H9 (cell line): ENCODE results near the gene CAPN2. TPM values are rescaled to one million over a fixed set of nuclear protein-coding genes. Genes with fewer than 3 reads are reported as not detected.

Source experiments
- DNase-seq: peaks from one replicate; pipeline ENCODE4 v3.0.0-alpha.2; 2017
- H2AFZ ChIP-seq: one replicate; pipeline ENCODE4 v1.6.1; 2013; ENCODE audit warnings: mild to moderate bottlenecking, low read length, control low read depth, moderate library complexity
- H2AK5ac ChIP-seq: 2 replicates; pipeline ENCODE4 v1.6.1; 2013; ENCODE audit warnings: low read length, control low read depth, mixed read lengths; ENCODE audit not compliant: insufficient read length
- H2BK120ac ChIP-seq: one replicate; pipeline ENCODE4 v1.6.1; 2013; ENCODE audit warnings: low read depth, mild to moderate bottlenecking, low read length, control low read depth, inconsistent platforms; ENCODE audit not compliant: poor library complexity, severe bottlenecking
- H2BK12ac ChIP-seq: 2 replicates; pipeline ENCODE4 v1.6.1; 2013; ENCODE audit warnings: low read length, control low read depth, mixed read lengths, low read depth; ENCODE audit not compliant: insufficient read length
- H2BK15ac ChIP-seq: 2 replicates; pipeline ENCODE4 v1.6.1; 2013; ENCODE audit warnings: low read depth, low read length, control low read depth
- H2BK20ac ChIP-seq: one replicate; pipeline ENCODE4 v1.6.1; 2013; ENCODE audit warnings: low read depth, mild to moderate bottlenecking, low read length, control low read depth, inconsistent platforms; ENCODE audit not compliant: poor library complexity, severe bottlenecking
- H2BK5ac ChIP-seq: 2 replicates; pipeline ENCODE4 v1.6.1; 2013; ENCODE audit warnings: low read length, control low read depth, mixed read lengths; ENCODE audit not compliant: insufficient read length
- H3K14ac ChIP-seq: 2 replicates; pipeline ENCODE4 v1.6.1; 2013; ENCODE audit warnings: low read length, control low read depth; ENCODE audit not compliant: insufficient read depth
- H3K18ac ChIP-seq: 2 replicates; pipeline ENCODE4 v1.6.1; 2013; ENCODE audit warnings: low read depth, mild to moderate bottlenecking, mixed read lengths, low read length, control low read depth; ENCODE audit not compliant: insufficient read length
- H3K23ac ChIP-seq: 2 replicates; pipeline ENCODE4 v1.6.1; 2013; ENCODE audit warnings: low read length, control low read depth, mixed read lengths, low read depth; ENCODE audit not compliant: insufficient read length
- H3K23me2 ChIP-seq: 2 replicates; pipeline ENCODE4 v1.6.1; 2013; ENCODE audit warnings: low read depth, mild to moderate bottlenecking, mixed read lengths, low read length, control low read depth; ENCODE audit not compliant: insufficient read length, poor library complexity, severe bottlenecking
- H3K27ac ChIP-seq: 2 replicates; pipeline ENCODE4 v1.5.1; 2013; ENCODE audit warnings: low read length, control low read depth, mixed read lengths, low read depth; ENCODE audit not compliant: insufficient read length
- H3K27me3 ChIP-seq: 2 replicates; pipeline ENCODE4 v1.6.1; 2013; ENCODE audit warnings: low read length, control low read depth, inconsistent platforms; ENCODE audit not compliant: insufficient read depth
- H3K4ac ChIP-seq: 2 replicates; pipeline ENCODE4 v1.6.1; 2013; ENCODE audit warnings: low read depth, mild to moderate bottlenecking, control low read depth, inconsistent platforms, low read length, moderate library complexity
- H3K4me1 ChIP-seq: 2 replicates; pipeline ENCODE4 v1.6.1; 2013; ENCODE audit warnings: low read length, control low read depth, inconsistent platforms; ENCODE audit not compliant: insufficient read depth
- H3K4me2 ChIP-seq: 2 replicates; pipeline ENCODE4 v1.6.1; 2013; ENCODE audit warnings: low read length, control low read depth, mixed read lengths; ENCODE audit not compliant: insufficient read length, insufficient read depth
- H3K56ac ChIP-seq: 2 replicates; pipeline ENCODE4 v1.6.1; 2013; ENCODE audit warnings: low read depth, mild to moderate bottlenecking, mixed read lengths, low read length, control low read depth; ENCODE audit not compliant: insufficient read length
- H3K79me1 ChIP-seq: 2 replicates; pipeline ENCODE4 v1.6.1; 2013; ENCODE audit warnings: low read depth, mild to moderate bottlenecking, moderate library complexity, low read length, control low read depth, inconsistent platforms; ENCODE audit not compliant: insufficient read depth, poor library complexity, severe bottlenecking
- H3K79me2 ChIP-seq: 2 replicates; pipeline ENCODE4 v1.6.1; 2013; ENCODE audit warnings: low read length, control low read depth, inconsistent platforms; ENCODE audit not compliant: insufficient read depth
- H3K9ac ChIP-seq: 2 replicates; pipeline ENCODE4 v1.6.1; 2013; ENCODE audit warnings: low read length, control low read depth, mixed read lengths; ENCODE audit not compliant: insufficient read length; ENCODE audit errors: extremely low read depth
- H3K9me3 ChIP-seq: one replicate; pipeline ENCODE4 v1.6.1; 2013; ENCODE audit warnings: low read depth, low read length, inconsistent platforms; ENCODE audit not compliant: control insufficient read depth
- H3T11ph ChIP-seq: one replicate; pipeline ENCODE4 v1.6.1; 2013; ENCODE audit warnings: mild to moderate bottlenecking, low read length, control low read depth, inconsistent platforms
- H4K20me1 ChIP-seq: one replicate; pipeline ENCODE4 v1.6.1; 2013; ENCODE audit not compliant: control insufficient read depth, insufficient read length, insufficient read depth
- H4K5ac ChIP-seq: 2 replicates; pipeline ENCODE4 v1.6.1; 2013; ENCODE audit warnings: low read depth, mild to moderate bottlenecking, mixed read lengths, low read length, control low read depth; ENCODE audit not compliant: insufficient read length
- H4K8ac ChIP-seq: replicated peaks from 2 replicates; pipeline ENCODE4 v1.6.1; 2013; ENCODE audit warnings: low read length, control low read depth, mixed read lengths, low read depth; ENCODE audit not compliant: insufficient read length
- H4K91ac ChIP-seq: 2 replicates; pipeline ENCODE4 v1.6.1; 2013; ENCODE audit warnings: low read depth, mild to moderate bottlenecking, moderate library complexity, mixed read lengths, low read length, control low read depth; ENCODE audit not compliant: insufficient read length
- H3K27ac Mint-ChIP-seq, 3 experiments: 2 replicates in 2 of 3; 3 replicates in 1 of 3; pipeline ENCODE4 v1.8.0; 2020 to 2021; ENCODE audit warnings: mixed read lengths in 3 of 3, mild to moderate bottlenecking in 1 of 3, moderate library complexity in 1 of 3
- H3K27me3 Mint-ChIP-seq: 2 replicates; pipeline ENCODE4 v1.8.0; 2021; ENCODE audit warnings: low read depth, mild to moderate bottlenecking, moderate library complexity, mixed read lengths
- H3K36me3 Mint-ChIP-seq, 3 experiments: 2 replicates in 2 of 3; 3 replicates in 1 of 3; pipeline ENCODE4 v1.8.0; 2020 to 2021; ENCODE audit warnings: low read depth in 3 of 3, mixed read lengths in 3 of 3; ENCODE audit not compliant: insufficient read depth in 1 of 3
- H3K4me1 Mint-ChIP-seq, 2 experiments: 2 replicates each; pipeline ENCODE4 v1.8.0; 2020; ENCODE audit warnings: mixed read lengths in 2 of 2
- H3K4me3 Mint-ChIP-seq, 2 experiments: 2 replicates in 1 of 2; 3 replicates in 1 of 2; pipeline ENCODE4 v1.8.0; 2020 to 2021; ENCODE audit warnings: mild to moderate bottlenecking in 2 of 2, mixed read lengths in 2 of 2, moderate library complexity in 1 of 2
- H3K9me3 Mint-ChIP-seq, 2 experiments: 2 replicates in 1 of 2; 3 replicates in 1 of 2; pipeline ENCODE4 v1.8.0; 2020; ENCODE audit warnings: mild to moderate bottlenecking in 2 of 2, mixed read lengths in 2 of 2, moderate library complexity in 1 of 2
- WGBS: extraction: QIAGEN DNeasy Blood & Tissue Kit; methylation state at CpG from one replicate; pipeline ENCODE4 v1.1.7; 2013; ENCODE audit warnings: missing lambda C conversion rate, low lambda C conversion rate, mixed read lengths; ENCODE audit not compliant: insufficient read length; ENCODE audit errors: extremely low coverage; 5-methylcytosine and 5-hydroxymethylcytosine counted together
- total RNA-seq: library from RNA; stranded (reverse); gene quantifications from 2 replicates; pipeline ENCODE4 v1.2.1, GENCODE V29; 2021
- TF ChIP-seq, protein P1 (sequence below): fragments of 200-600 bp; sonication (generic); conservative IDR thresholded peaks from 3 replicates; pipeline ENCODE4 v1.8.0; 2021; ENCODE audit warnings: antibody characterized with exemption, mild to moderate bottlenecking

CAPN2 gene
- total RNA-seq, 1 experiment from 2014 or later, result 32.2 TPM

DNA sequence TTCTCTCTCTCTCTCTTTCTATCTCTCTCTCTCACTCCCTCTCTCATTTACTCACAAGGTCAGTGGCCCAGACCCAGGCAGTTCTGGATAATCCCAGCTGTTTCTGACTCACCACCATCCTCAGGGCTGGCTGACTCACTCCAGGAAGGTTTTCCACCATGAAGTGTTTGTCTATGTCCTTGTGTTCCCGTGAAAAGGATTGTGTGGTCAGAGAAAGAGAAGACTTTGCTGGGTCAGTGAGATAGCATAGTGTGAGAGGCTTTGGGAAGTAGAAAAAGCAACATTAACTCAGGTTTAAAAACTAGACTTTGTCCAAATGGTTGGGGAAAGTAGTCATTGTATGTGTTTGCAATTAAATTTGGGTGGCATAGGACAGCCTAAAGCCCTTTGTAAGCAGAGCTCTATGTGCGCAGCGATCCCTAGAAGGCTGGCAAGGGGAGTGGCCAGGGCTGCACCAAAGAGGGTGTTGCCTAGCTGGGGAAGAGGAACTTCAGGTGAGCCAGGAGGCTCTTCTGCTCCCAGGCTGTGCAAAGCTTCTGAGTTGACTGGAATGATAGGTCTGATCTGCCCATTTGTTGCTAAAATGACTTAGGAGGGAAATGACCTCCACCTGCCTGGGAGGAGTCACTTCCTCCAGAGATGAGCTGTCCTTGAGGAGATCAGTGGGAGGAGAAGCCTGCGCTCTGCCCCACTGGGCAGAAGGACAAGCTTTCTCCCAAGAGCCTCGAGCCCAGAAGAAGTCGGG lies 4.9 kb upstream of the CAPN2 start:
- H3K4ac ChIP-seq, result no peak overlapping the region
- H2BK5ac ChIP-seq, result no peak overlapping the region
- WGBS, result no CpG with 5 or more reads among the region's 6 CpGs
- H2BK20ac ChIP-seq, result no peak overlapping the region
- no peak overlapping the region for H3K56ac ChIP-seq
- no peak overlapping the region for H4K8ac ChIP-seq
- no peak overlapping the region for H2BK15ac ChIP-seq
- H2BK120ac ChIP-seq, result no peak overlapping the region
- H3K36me3 Mint-ChIP-seq, result no peaks in the 10 kb centered on the region
- H3K14ac ChIP-seq, result no peak overlapping the region
- H2BK12ac ChIP-seq, result no peak overlapping the region
- H3K23ac ChIP-seq, result no peak overlapping the region
- peaks cover 32% of the 10 kb centered on the region for H3K27me3 Mint-ChIP-seq
- H3K4me3 Mint-ChIP-seq, result no peak overlapping the region
- no peak overlapping the region for H3K4me2 ChIP-seq
- no peaks in the 10 kb centered on the region for H4K20me1 ChIP-seq
- H3T11ph ChIP-seq, result no peak overlapping the region
- no peak overlapping the region for H3K18ac ChIP-seq
- no peak for DNase-seq
- H3K27ac ChIP-seq, result no peak overlapping the region
- no peak overlapping the region for H2AK5ac ChIP-seq
- H3K9me3 ChIP-seq, result no peaks in the 10 kb centered on the region
- no peak overlapping the region for H4K5ac ChIP-seq
- H3K79me2 ChIP-seq, result no peaks in the 10 kb centered on the region
- no peak overlapping the region for H4K91ac ChIP-seq
- H3K9me3 Mint-ChIP-seq, result no peaks in the 10 kb centered on the region
- H3K4me1 Mint-ChIP-seq, result peaks cover 19 to 26% of the 10 kb centered on the region in 2 experiments
- H3K4me1 ChIP-seq, result no peaks in the 10 kb centered on the region
- TF ChIP-seq, protein P1, sequence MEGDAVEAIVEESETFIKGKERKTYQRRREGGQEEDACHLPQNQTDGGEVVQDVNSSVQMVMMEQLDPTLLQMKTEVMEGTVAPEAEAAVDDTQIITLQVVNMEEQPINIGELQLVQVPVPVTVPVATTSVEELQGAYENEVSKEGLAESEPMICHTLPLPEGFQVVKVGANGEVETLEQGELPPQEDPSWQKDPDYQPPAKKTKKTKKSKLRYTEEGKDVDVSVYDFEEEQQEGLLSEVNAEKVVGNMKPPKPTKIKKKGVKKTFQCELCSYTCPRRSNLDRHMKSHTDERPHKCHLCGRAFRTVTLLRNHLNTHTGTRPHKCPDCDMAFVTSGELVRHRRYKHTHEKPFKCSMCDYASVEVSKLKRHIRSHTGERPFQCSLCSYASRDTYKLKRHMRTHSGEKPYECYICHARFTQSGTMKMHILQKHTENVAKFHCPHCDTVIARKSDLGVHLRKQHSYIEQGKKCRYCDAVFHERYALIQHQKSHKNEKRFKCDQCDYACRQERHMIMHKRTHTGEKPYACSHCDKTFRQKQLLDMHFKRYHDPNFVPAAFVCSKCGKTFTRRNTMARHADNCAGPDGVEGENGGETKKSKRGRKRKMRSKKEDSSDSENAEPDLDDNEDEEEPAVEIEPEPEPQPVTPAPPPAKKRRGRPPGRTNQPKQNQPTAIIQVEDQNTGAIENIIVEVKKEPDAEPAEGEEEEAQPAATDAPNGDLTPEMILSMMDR, result no peak
- H2AFZ ChIP-seq, result no peak overlapping the region
- H3K23me2 ChIP-seq, result no peaks in the 10 kb centered on the region
- no peaks in the 10 kb centered on the region for H3K79me1 ChIP-seq
- H3K27me3 ChIP-seq, result no peaks in the 10 kb centered on the region; the same call in 1 of the 2 replicates
- H3K9ac ChIP-seq, result no peak overlapping the region
- H3K27ac Mint-ChIP-seq, result no peak overlapping the region
